Upper lobe of left lung (tissue), 6 donors: ENCODE data around the gene SH3GL2. TPM values are rescaled to one million over a fixed set of nuclear protein-coding genes. Genes with fewer than 3 reads are reported as not detected.

Experiments used
- ATAC-seq, 2 donors: fragments of 200-7000 bp; cut with Tn5 transposase; one replicate each; pipeline ENCODE4 v1.9.1; 2022; ENCODE audit warnings: mild to moderate bottlenecking in 2 of 2, moderate library complexity in 2 of 2; ENCODE audit not compliant: low FRiP score in 2 of 2
- DNase-seq, 2 donors: peaks; one replicate each; pipeline ENCODE4 v3.0.0-alpha.2; 2019 to 2020
- H3K27ac ChIP-seq, 4 donors: fragments of 200-600 bp; sonication (generic); one replicate each; pipeline ENCODE4 v1.5.1; 2016 to 2019
- H3K27me3 ChIP-seq, 4 donors: fragments of 200-600 bp; sonication (generic); one replicate each; pipeline ENCODE4 v1.5.1; 2017 to 2019
- H3K36me3 ChIP-seq, 4 donors: fragments of 200-600 bp; sonication (generic); one replicate each; pipeline ENCODE4 v1.5.1; 2016 to 2019
- H3K4me1 ChIP-seq, 4 donors: fragments of 200-600 bp; sonication (generic); one replicate each; pipeline ENCODE4 v1.5.1; 2018 to 2019
- H3K4me3 ChIP-seq, 4 donors: fragments of 200-600 bp; sonication (generic); one replicate each; pipeline ENCODE4 v1.5.1; 2017 to 2019; ENCODE audit warnings: mild to moderate bottlenecking in 2 of 4, moderate library complexity in 1 of 4
- H3K9me3 ChIP-seq, 4 donors: fragments of 200-600 bp; sonication (generic); one replicate each; pipeline ENCODE4 v1.5.1; 2018 to 2019
- CTCF ChIP-seq, 6 experiments: fragments of 450-650 bp in 4 of 6; fragments of 200-600 bp in 2 of 6; sonication (generic) in 2 of 6; IDR thresholded peaks; one replicate each; pipeline ENCODE4 v1.5.1; 2016 to 2019; ENCODE audit warnings: antibody characterized with exemption in 6 of 6
- EP300 ChIP-seq, 4 donors: sonication (generic); formaldehyde crosslinking; IDR thresholded peaks; one replicate each; pipeline ENCODE4 v1.5.1; 2017; ENCODE audit warnings: antibody characterized with exemption in 4 of 4, control low read depth in 2 of 4
- POLR2A ChIP-seq, 4 donors: fragments of 450-650 bp; IDR thresholded peaks; one replicate each; pipeline ENCODE4 v1.5.1; 2016 to 2017; ENCODE audit warnings: antibody characterized with exemption in 4 of 4, mild to moderate bottlenecking in 2 of 4
- POLR2AphosphoS5 ChIP-seq, 2 donors: sonication (generic); formaldehyde crosslinking; IDR thresholded peaks; one replicate each; pipeline ENCODE4 v1.5.1; 2017; ENCODE audit warnings: antibody characterized with exemption in 2 of 2
- WGBS, 2 donors: methylation state at CpG; one replicate each; pipeline ENCODE4 v1.1.5; 2017 to 2018; 5-methylcytosine and 5-hydroxymethylcytosine counted together
- total RNA-seq, 6 donors: library from RNA; depleted of rRNA in 4 of 6; stranded (reverse); fragments of >200 nt in 4 of 6; gene quantifications; one replicate each; pipeline versions ENCODE4 v1.1.0 to v1.2.1, GENCODE V29; 2016 to 2021
- donor health status: DM: no; HTN: no; CAD: no; lungs with moderate emphysema.
- donor health status: DM: no; HTN: yes; CAD: no; lungs with severe emphysema.

Gene SH3GL2
- total RNA-seq, 6 donors from 2014 or later: 0.67 to 4.1 (median 1.3) TPM

- no peak for ATAC-seq
- no peak for TF ChIP-seq POLR2A (IDR thresholded peaks at IDR 0.05)
- TF ChIP-seq CTCF (IDR thresholded peaks at IDR 0.05): no peak
- TF ChIP-seq POLR2AphosphoS5 (IDR thresholded peaks at IDR 0.05): no peak
- no peak for TF ChIP-seq EP300 (IDR thresholded peaks at IDR 0.05)
- WGBS, 2 donors: 81 to 84% methylated on average over 4 of the region's 4 CpGs
- Histone ChIP-seq H3K9me3 (no peaks in the 10 kb centered on the region), H3K27ac (no peak overlapping the region), H3K36me3 (no peaks in the 10 kb centered on the region), H3K27me3 (no peaks in the 10 kb centered on the region), H3K4me1 (no peaks in the 10 kb centered on the region), H3K4me3 (no peak overlapping the region)
- DNase-seq: no peak
These were observed 234.9 kb downstream of the SH3GL2 start for GRCh38 chr9:17813798-17814197.

- Histone ChIP-seq H3K27ac (no peak overlapping the region), H3K27me3 (no peaks in the 10 kb centered on the region), H3K4me3 (no peak overlapping the region), H3K9me3 (no peaks in the 10 kb centered on the region), H3K4me1 (no peaks in the 10 kb centered on the region), H3K36me3 (no peaks in the 10 kb centered on the region)
- 59 to 67% methylated on average over 1 of the region's 1 CpG for WGBS, 2 donors
- TF ChIP-seq POLR2A (IDR thresholded peaks at IDR 0.05) (no peak), POLR2AphosphoS5 (IDR thresholded peaks at IDR 0.05) (no peak), EP300 (IDR thresholded peaks at IDR 0.05) (no peak), CTCF (IDR thresholded peaks at IDR 0.05) (no peak)
- DNase-seq (no peak), ATAC-seq (no peak)
These were observed 237.7 kb downstream of the SH3GL2 start for GRCh38 chr9:17816431-17817027.

GRCh38 chr9:17824191-17824590 is 245.3 kb downstream of the SH3GL2 start:
- H3K4me1 ChIP-seq: no peaks in the 10 kb centered on the region
- WGBS, 2 donors: 14 to 22% methylated on average over 1 of the region's 1 CpG
- no peak for DNase-seq

GRCh38 chr9:17824616-17825264 is 245.9 kb downstream of the SH3GL2 start:
- WGBS, 2 donors: 0 to 4% methylated on average over 1 of the region's 1 CpG
- no peak for ATAC-seq
- no peak overlapping the region for H3K27ac ChIP-seq

More at GRCh38 chr9:17824191-17824590, 245.3 kb downstream of the SH3GL2 start:
- TF ChIP-seq POLR2AphosphoS5 (IDR thresholded peaks at IDR 0.05): no peak
- no peak for TF ChIP-seq POLR2A (IDR thresholded peaks at IDR 0.05)
- no peak for TF ChIP-seq EP300 (IDR thresholded peaks at IDR 0.05)
- H3K9me3 ChIP-seq: no peaks in the 10 kb centered on the region
- no peaks in the 10 kb centered on the region for H3K36me3 ChIP-seq
- no peaks in the 10 kb centered on the region for H3K27me3 ChIP-seq
- no peak overlapping the region for H3K4me3 ChIP-seq
- ATAC-seq: no peak
- no peak overlapping the region for H3K27ac ChIP-seq

GRCh38 chr9:17825265-17825659 is 246.4 kb downstream of the SH3GL2 start:
- TF ChIP-seq POLR2AphosphoS5 (IDR thresholded peaks at IDR 0.05): no peak
- TF ChIP-seq CTCF (IDR thresholded peaks at IDR 0.05): no peak
- no peak for TF ChIP-seq EP300 (IDR thresholded peaks at IDR 0.05)
- TF ChIP-seq POLR2A (IDR thresholded peaks at IDR 0.05): no peak
- no peaks in the 10 kb centered on the region for H3K36me3 ChIP-seq
- no peaks in the 10 kb centered on the region for H3K9me3 ChIP-seq
- no peak overlapping the region for H3K27ac ChIP-seq
- H3K4me1 ChIP-seq: no peaks in the 10 kb centered on the region
- 91 to 93% methylated on average over 1 of the region's 1 CpG for WGBS, 2 donors
- no peak overlapping the region for H3K4me3 ChIP-seq
- ATAC-seq (no peak), DNase-seq (no peak)
- no peaks in the 10 kb centered on the region for H3K27me3 ChIP-seq

More at GRCh38 chr9:17824616-17825264, 245.9 kb downstream of the SH3GL2 start:
- no peaks in the 10 kb centered on the region for H3K36me3 ChIP-seq
- no peaks in the 10 kb centered on the region for H3K4me1 ChIP-seq
- TF ChIP-seq POLR2A (IDR thresholded peaks at IDR 0.05): no peak
- no peak for TF ChIP-seq CTCF (IDR thresholded peaks at IDR 0.05)
- no peak for TF ChIP-seq EP300 (IDR thresholded peaks at IDR 0.05)
- TF ChIP-seq POLR2AphosphoS5 (IDR thresholded peaks at IDR 0.05): no peak
- no peaks in the 10 kb centered on the region for H3K27me3 ChIP-seq
- H3K4me3 ChIP-seq: no peak overlapping the region
- DNase-seq: no peak
- H3K9me3 ChIP-seq: no peaks in the 10 kb centered on the region
